PFSK-1 (cell line): ENCODE results near the gene TRMT61A.

Source experiments
- FOXP2 ChIP-seq: optimal IDR thresholded peaks from 2 replicates; pipeline ENCODE3; 2011; ENCODE audit warnings: borderline replicate concordance, control low read depth, inconsistent platforms; ENCODE audit not compliant: insufficient read depth; ENCODE audit errors: extremely low read length, extremely low read depth
- POLR2AphosphoS5 ChIP-seq: IDR thresholded peaks from 2 replicates; pipeline ENCODE4 v1.6.1; 2012; ENCODE audit warnings: low read depth, mild to moderate bottlenecking, control low read depth, low read length, moderate library complexity
- REST ChIP-seq, 2 experiments: IDR thresholded peaks; 2 replicates each; pipeline versions ENCODE4 v1.6.1 to v1.8.0; 2011 to 2012; ENCODE audit warnings: low read depth in 2 of 2, low read length in 2 of 2, control low read depth in 1 of 2, inconsistent platforms in 1 of 2, mild to moderate bottlenecking in 1 of 2, moderate library complexity in 1 of 2; ENCODE audit not compliant: insufficient read depth in 1 of 2
- SIN3A ChIP-seq: IDR thresholded peaks from 2 replicates; pipeline ENCODE4 v1.6.1; 2012; ENCODE audit warnings: mild to moderate bottlenecking, low read length, moderate library complexity, borderline replicate concordance; ENCODE audit not compliant: insufficient read depth
- TAF1 ChIP-seq: IDR thresholded peaks from 2 replicates; pipeline ENCODE4 v1.6.1; 2012; ENCODE audit warnings: low read length, control low read depth, borderline replicate concordance; ENCODE audit not compliant: insufficient read depth

The TRMT61A gene

GRCh38 chr14:103516426-103517173 is 12.4 kb upstream of the TRMT61A start:
- no peak for TF ChIP-seq SIN3A
- no peak for TF ChIP-seq REST (IDR thresholded peaks at IDR 0.05; ENCODE audit: insufficient read depth in 1 of 2, low read depth in 2 of 2, low read length in 2 of 2)
- TF ChIP-seq TAF1: no peak
- no peak for TF ChIP-seq POLR2AphosphoS5
- TF ChIP-seq FOXP2: no peak

- TF ChIP-seq FOXP2: no peak
These were observed 11.8 kb upstream of the TRMT61A start for GRCh38 chr14:103517174-103517566.

- no peak for TF ChIP-seq TAF1
- no peak for TF ChIP-seq POLR2AphosphoS5
- TF ChIP-seq REST (IDR thresholded peaks at IDR 0.05; ENCODE audit: insufficient read depth in 1 of 2, low read depth in 2 of 2, low read length in 2 of 2): no peak
- TF ChIP-seq FOXP2: no peak
- no peak for TF ChIP-seq SIN3A
These were observed 11.1 kb upstream of the TRMT61A start for GRCh38 chr14:103517721-103518421.

- TF ChIP-seq FOXP2: no peak
- TF ChIP-seq SIN3A: no peak
These were observed 10.5 kb upstream of the TRMT61A start for GRCh38 chr14:103518422-103519042.

GRCh38 chr14:103519043-103519836 is 9.8 kb upstream of the TRMT61A start:
- TF ChIP-seq TAF1: no peak
- no peak for TF ChIP-seq REST (IDR thresholded peaks at IDR 0.05; ENCODE audit: insufficient read depth in 1 of 2, low read depth in 2 of 2, low read length in 2 of 2)
- no peak for TF ChIP-seq FOXP2
- no peak for TF ChIP-seq SIN3A
- no peak for TF ChIP-seq POLR2AphosphoS5
